HepG2 (cell line): ENCODE data around the gene HEY2. TPM values are rescaled to one million over a fixed set of nuclear protein-coding genes. Genes with fewer than 3 reads are reported as not detected.

Experiments used
- ATAC-seq: fragments of 200-7000 bp; cut with Tn5 transposase; 3 replicates; pipeline ENCODE4 v1.9.1; 2020; ENCODE audit warnings: mild to moderate bottlenecking, moderate library complexity
- BruUV-seq: library from RNA; stranded (reverse); fragments of 400-500 nt; replicated peaks from 2 replicates; lab custom pipeline; 2021; lab: Mats Ljungman, UMichigan
- CTCF ChIA-PET: fragments of 300-600 bp; formaldehyde crosslinking; extraction: SDS; loops from one replicate; lab custom pipeline; 2021; ENCODE audit warnings: low total read pairs, inconsistent platforms, low intra/inter-chr PET ratio; lab: Yijun Ruan, JAX
- POLR2A ChIA-PET: fragments of 350-600 bp; sonication (Branson Sonifier 250); formaldehyde crosslinking; loops from one replicate; lab custom pipeline; 2020; ENCODE audit warnings: antibody characterized with exemption, inconsistent platforms; lab: Yijun Ruan, JAX
- DNase-seq: peaks from one replicate; pipeline ENCODE4 v3.0.0-alpha.2; 2015; ENCODE audit warnings: low spot score
- FAIRE-seq: peaks from 3 replicates; lab custom pipeline; 2011; peaks lifted over from hg19 to GRCh38; lab: Jason Lieb, UNC
- H2AFZ ChIP-seq: one replicate; pipeline ENCODE4 v1.6.1; 2011; ENCODE audit warnings: low read length, inconsistent platforms
- H3K27ac ChIP-seq: fragments of 300-600 bp; 3 replicates; pipeline ENCODE4 v1.8.0; 2011; ENCODE audit warnings: mixed run types, mild to moderate bottlenecking, mixed read lengths, low read length, inconsistent platforms; ENCODE audit not compliant: insufficient read depth; ENCODE audit errors: extremely low read length
- H3K27me3 ChIP-seq, 2 experiments: fragments of 200-600 bp in 1 of 2; 2 replicates in 1 of 2; 3 replicates in 1 of 2; pipeline versions ENCODE4 v1.6.0 to v1.8.0; 2011; ENCODE audit warnings: low read length in 2 of 2, mild to moderate bottlenecking in 2 of 2, moderate library complexity in 2 of 2, inconsistent platforms in 1 of 2; ENCODE audit not compliant: insufficient read depth in 2 of 2, control insufficient read depth in 1 of 2
- H3K36me3 ChIP-seq, 2 experiments: fragments of 200-600 bp in 1 of 2; replicated peaks in 1 of 2; 2 replicates in 1 of 2; 3 replicates in 1 of 2; pipeline versions ENCODE4 v1.5.1 to v1.8.0; 2011; ENCODE audit warnings: low read length in 2 of 2, inconsistent platforms in 1 of 2; ENCODE audit not compliant: insufficient read depth in 2 of 2, control insufficient read depth in 1 of 2
- H3K4me1 ChIP-seq: 2 replicates; pipeline ENCODE4 v1.5.1; 2012; ENCODE audit warnings: low read length, inconsistent platforms; ENCODE audit not compliant: insufficient read depth
- H3K4me2 ChIP-seq: 2 replicates; pipeline ENCODE4 v1.6.0; 2011; ENCODE audit warnings: low read depth, low read length, inconsistent platforms
- H3K4me3 ChIP-seq, 3 experiments: fragments of 200-600 bp in 1 of 3; sonication (generic), shearing (Covaris generic) in 1 of 3; replicated peaks in 1 of 3; 2 replicates each; pipeline ENCODE4 v1.5.1; 2011 to 2016; ENCODE audit warnings: low read length in 3 of 3, inconsistent platforms in 2 of 3, low read depth in 2 of 3, mild to moderate bottlenecking in 2 of 3, control low read depth in 1 of 3, mixed read lengths in 1 of 3; ENCODE audit not compliant: insufficient read depth in 1 of 3
- H3K79me2 ChIP-seq: one replicate; pipeline ENCODE4 v1.6.1; 2011; ENCODE audit warnings: low read length, inconsistent platforms; ENCODE audit not compliant: insufficient read depth
- H3K9ac ChIP-seq: 2 replicates; pipeline ENCODE4 v1.6.0; 2011; ENCODE audit warnings: mild to moderate bottlenecking, low read depth, low read length, inconsistent platforms; ENCODE audit not compliant: insufficient read depth
- H3K9me3 ChIP-seq: 2 replicates; pipeline ENCODE4 v1.5.1; 2012; ENCODE audit warnings: mild to moderate bottlenecking, low read length
- H4K20me1 ChIP-seq: 2 replicates; pipeline ENCODE4 v1.6.0; 2011; ENCODE audit warnings: inconsistent platforms, mild to moderate bottlenecking, low read length, moderate library complexity; ENCODE audit not compliant: insufficient read depth
- BHLHE40 ChIP-seq: IDR thresholded peaks from 2 replicates; pipeline ENCODE4 v1.6.1; 2011; ENCODE audit warnings: low read length, improper control_type of control experiment
- BORCS8-MEF2B ChIP-seq: sonication (generic); formaldehyde crosslinking; IDR thresholded peaks from 2 replicates; pipeline ENCODE4 v1.8.0; 2022; ENCODE audit warnings: mild to moderate bottlenecking, missing genetic modification reagents
- CERS6 ChIP-seq: sonication (generic); formaldehyde crosslinking; IDR thresholded peaks from 2 replicates; pipeline ENCODE4 v1.5.0; 2020; ENCODE audit warnings: missing genetic modification reagents
- CHCHD3 ChIP-seq: sonication (generic); formaldehyde crosslinking; IDR thresholded peaks from 2 replicates; pipeline ENCODE4 v1.8.0; 2022; ENCODE audit warnings: mild to moderate bottlenecking, missing genetic modification reagents, moderate library complexity
- FOXJ3 ChIP-seq: sonication (generic); formaldehyde crosslinking; IDR thresholded peaks from 2 replicates; pipeline ENCODE4 v1.4.0; 2020; ENCODE audit warnings: missing genetic modification reagents, mild to moderate bottlenecking, borderline replicate concordance
- IKZF1 ChIP-seq: fragments of 450-650 bp; IDR thresholded peaks from 2 replicates; pipeline ENCODE4 v1.7.1; 2016
- KAT8 ChIP-seq: IDR thresholded peaks from 2 replicates; pipeline ENCODE4 v1.6.1; 2016; ENCODE audit warnings: missing genetic modification reagents, missing compliant biosample characterization
- PITX1 ChIP-seq: sonication (generic); formaldehyde crosslinking; IDR thresholded peaks from 2 replicates; pipeline ENCODE4 v1.5.1; 2020; ENCODE audit warnings: mild to moderate bottlenecking, missing genetic modification reagents
- SIN3A ChIP-seq: IDR thresholded peaks from 2 replicates; pipeline ENCODE4 v1.6.1; 2011; ENCODE audit warnings: low read depth, mild to moderate bottlenecking, control low read depth, low read length, borderline replicate concordance
- SOX13 ChIP-seq, 3 experiments: fragments of 450-650 bp in 1 of 3; sonication (generic) in 1 of 3; formaldehyde crosslinking in 1 of 3; IDR thresholded peaks in 2 of 3; conservative IDR thresholded peaks in 1 of 3; 2 replicates each; pipeline versions ENCODE4 v1.5.0 to v1.6.1; 2016 to 2020; ENCODE audit warnings: antibody characterized with exemption in 1 of 3, mild to moderate bottlenecking in 1 of 3, missing compliant biosample characterization in 1 of 3, missing genetic modification reagents in 1 of 3, moderate library complexity in 1 of 3
- SRY ChIP-seq: sonication (generic); formaldehyde crosslinking; IDR thresholded peaks from 2 replicates; pipeline ENCODE4 v1.8.0; 2022; ENCODE audit warnings: mild to moderate bottlenecking, missing genetic modification reagents
- TAF1 ChIP-seq: sonication (generic); formaldehyde crosslinking; IDR thresholded peaks from 2 replicates; pipeline ENCODE4 v1.4.0; 2020; ENCODE audit warnings: missing genetic modification reagents
- ZNF224 ChIP-seq: sonication (generic); formaldehyde crosslinking; IDR thresholded peaks from 2 replicates; pipeline ENCODE4 v1.5.0; 2020; ENCODE audit warnings: mild to moderate bottlenecking, missing genetic modification reagents
- ZNF484 ChIP-seq: sonication (generic); formaldehyde crosslinking; IDR thresholded peaks from 2 replicates; pipeline ENCODE4 v1.5.1; 2020; ENCODE audit warnings: mild to moderate bottlenecking, low read depth, missing genetic modification reagents, borderline replicate concordance
- ZNF564 ChIP-seq: sonication (generic); formaldehyde crosslinking; IDR thresholded peaks from 2 replicates; pipeline ENCODE4 v1.8.1; 2023; ENCODE audit warnings: mild to moderate bottlenecking, missing genetic modification reagents
- ZNF614 ChIP-seq: IDR thresholded peaks from 2 replicates; pipeline ENCODE4 v1.6.1; 2018; ENCODE audit warnings: missing biosample characterization, missing genetic modification reagents, inconsistent platforms, borderline replicate concordance
- ZNF660 ChIP-seq: sonication (generic); formaldehyde crosslinking; IDR thresholded peaks from 2 replicates; pipeline ENCODE4 v1.5.1; 2020; ENCODE audit warnings: mild to moderate bottlenecking, low read depth, missing genetic modification reagents, borderline replicate concordance
- ZNF776 ChIP-seq: sonication (generic); formaldehyde crosslinking; IDR thresholded peaks from 2 replicates; pipeline ENCODE4 v1.4.0; 2020; ENCODE audit warnings: mild to moderate bottlenecking, missing genetic modification reagents
- WGBS: methylation state at CpG from one replicate; pipeline ENCODE4 v1.1.6; 2017; ENCODE audit warnings: low lambda C conversion rate; 5-methylcytosine and 5-hydroxymethylcytosine counted together
- in situ Hi-C: cut with HindIII; loops from 2 replicates; pipeline ENCODE4 v1.10.0; 2017; ENCODE audit warnings: low pct_unique_long_range_greater_than_20kb; ENCODE audit not compliant: extremely low pct_ligation_motif_present
- intact Hi-C: fragments of 100-400 bp; cut with micrococcal nuclease; formaldehyde crosslinking; loops from one replicate; pipeline ENCODE4 v1.10.0; 2022; ENCODE audit not compliant: unreplicated experiment
- polyA plus RNA-seq, 8 experiments: library from polyadenylated mRNA; depleted of rRNA in 3 of 8; stranded (reverse) in 7 of 8; unstranded in 1 of 8; fragments of >200 nt; fragmentation: Illumina TruSeq in 4 of 8; extraction: Trizol in 4 of 8; gene quantifications; 2 replicates each; pipeline versions ENCODE4 v1.2.1 to v1.2.3, GENCODE V29; 2011 to 2016; ENCODE audit warnings: low read depth in 4 of 8, missing spikeins in 1 of 8, mixed read lengths in 1 of 8; ENCODE audit not compliant: insufficient read depth in 1 of 8
- total RNA-seq, 5 experiments: library from RNA; depleted of rRNA; stranded (reverse); fragments of >200 nt; fragmentation: Illumina TruSeq; extraction: Trizol; gene quantifications; 2 replicates each; pipeline ENCODE4 v1.2.3, GENCODE V29; 2016; ENCODE audit warnings: low read depth in 1 of 5
- TF ChIP-seq, protein P1 (sequence below): sonication (generic); formaldehyde crosslinking; conservative IDR thresholded peaks from 2 replicates; pipeline ENCODE4 v1.4.0; 2020; ENCODE audit warnings: missing genetic modification reagents
- TF ChIP-seq, protein P2 (sequence below): sonication (generic); formaldehyde crosslinking; IDR thresholded peaks from 2 replicates; pipeline ENCODE4 v1.8.0; 2022; ENCODE audit warnings: missing genetic modification reagents, mild to moderate bottlenecking, moderate library complexity, borderline replicate concordance

Gene HEY2
- total and polyA plus RNA-seq, 2 of the 13 experiments (the other 11 are each of a cell fraction or from before 2014, with no cell fraction given) = 0.04 TPM

DNA sequence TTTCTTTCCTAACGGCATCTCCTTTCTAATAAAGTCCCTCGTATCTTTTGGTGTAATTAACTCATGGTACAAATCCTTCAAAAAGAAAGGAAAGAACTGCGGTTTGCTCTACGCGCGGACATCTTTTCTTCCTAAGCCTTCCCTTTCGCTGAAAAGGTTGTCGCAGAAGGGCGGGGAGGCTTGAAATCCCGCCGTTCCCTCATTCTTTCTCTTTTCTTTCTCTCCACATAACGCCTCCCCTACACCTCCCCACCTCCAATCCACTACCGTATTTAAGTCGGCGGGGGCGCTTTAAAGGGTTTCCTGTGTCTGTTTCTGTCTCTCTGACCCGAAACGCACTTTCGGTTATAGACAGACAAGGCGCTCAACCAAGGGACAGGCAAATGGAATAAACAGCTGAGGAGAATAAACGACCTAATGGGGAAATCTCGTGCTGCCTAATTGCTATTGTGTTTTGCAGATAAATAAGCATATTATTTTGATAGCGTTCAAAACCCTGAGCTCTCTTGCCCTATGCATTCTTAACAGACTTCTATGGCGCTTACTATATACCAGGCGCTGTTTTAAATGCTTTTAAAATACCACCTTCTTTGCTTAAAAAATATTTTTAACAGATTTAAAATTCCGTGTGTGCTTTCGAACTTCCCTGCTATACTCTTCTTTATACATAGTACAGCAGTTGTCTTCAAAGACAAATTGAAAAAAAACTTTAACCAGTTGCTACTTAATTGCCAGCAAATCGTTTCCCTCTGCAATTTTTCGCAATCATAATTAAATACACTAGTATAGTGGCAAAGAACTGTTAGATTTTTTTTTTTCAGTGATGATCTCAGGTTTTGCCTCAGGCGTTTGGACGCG, 2.5 kb upstream of the HEY2 start:
- ChIA-PET CTCF (no interaction called here), POLR2A (interaction anchor here (0.7 kb wide), 1 partner anchor 43 kb away, joined by 3 read pairs; no protein-coding TSS in a partner anchor)
- FAIRE-seq (no peak), ATAC-seq (peak; percentile 14), DNase-seq (peak; percentile 59)
- H3K4me1 ChIP-seq = peaks cover 52% of the 10 kb centered on the region
- peak overlapping the region; percentile 61 to 86 (median 65) for H3K4me3 ChIP-seq
- peak overlapping the region; percentile 18 for H2AFZ ChIP-seq
- no peaks in the 10 kb centered on the region for H3K9me3 ChIP-seq
- in situ Hi-C loops (loop anchor here (10.0 kb wide), 1 partner anchor 232 kb away; no protein-coding TSS in a partner anchor), intact Hi-C loops (no loop called here)
- peak overlapping the region; percentile 95 for H3K4me2 ChIP-seq
- H3K27ac ChIP-seq = no peak overlapping the region
- H3K36me3 ChIP-seq = no peaks in the 10 kb centered on the region
- peaks cover 3 to 60% of the 10 kb centered on the region in 2 experiments; a peak in 4 of 5 replicates for H3K27me3 ChIP-seq
- 1% methylated on average over 32 of the region's 32 CpGs for WGBS
- no peak overlapping the region; the same call in 1 of the 2 replicates for H3K9ac ChIP-seq
- BruUV-seq = no TSS peak
- no peaks in the 10 kb centered on the region for H3K79me2 ChIP-seq
- no peaks in the 10 kb centered on the region for H4K20me1 ChIP-seq
- TF ChIP-seq FOXJ3 = no peak
- TF ChIP-seq, protein P1, sequence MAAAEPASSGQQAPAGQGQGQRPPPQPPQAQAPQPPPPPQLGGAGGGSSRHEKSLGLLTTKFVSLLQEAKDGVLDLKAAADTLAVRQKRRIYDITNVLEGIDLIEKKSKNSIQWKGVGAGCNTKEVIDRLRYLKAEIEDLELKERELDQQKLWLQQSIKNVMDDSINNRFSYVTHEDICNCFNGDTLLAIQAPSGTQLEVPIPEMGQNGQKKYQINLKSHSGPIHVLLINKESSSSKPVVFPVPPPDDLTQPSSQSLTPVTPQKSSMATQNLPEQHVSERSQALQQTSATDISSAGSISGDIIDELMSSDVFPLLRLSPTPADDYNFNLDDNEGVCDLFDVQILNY (CRISPR knock-in tag) = no peak
- TF ChIP-seq ZNF776 (CRISPR knock-in tag) = no peak
- TF ChIP-seq CERS6 (CRISPR knock-in tag) = no peak
- no peak for TF ChIP-seq ZNF224 (CRISPR knock-in tag)
- no peak for TF ChIP-seq BHLHE40
- no peak for TF ChIP-seq CHCHD3 (CRISPR knock-in tag)
- TF ChIP-seq TAF1 = no peak
- 0 out of 2 replicates have a peak, but pooled peaks have one; percentile 26 for TF ChIP-seq SIN3A
- no peak for TF ChIP-seq BORCS8-MEF2B (CRISPR knock-in tag)
- TF ChIP-seq ZNF614 = no peak
- 0 out of 2 replicates have a peak, but pooled peaks have one; percentile 1 for TF ChIP-seq SOX13 (IDR thresholded peaks at IDR 0.05)
- TF ChIP-seq SOX13 (CRISPR knock-in tag; conservative IDR thresholded peaks at IDR 0.05 in 1 of 2, IDR thresholded peaks at IDR 0.05 in 1 of 2) = no peak
- TF ChIP-seq SRY (CRISPR knock-in tag) = 0 out of 2 replicates have a peak, but pooled peaks have one; percentile 10
- no peak for TF ChIP-seq PITX1 (CRISPR knock-in tag)
- TF ChIP-seq ZNF660 = no peak
- TF ChIP-seq IKZF1 = no peak
- TF ChIP-seq ZNF564 (CRISPR knock-in tag) = no peak
- no peak for TF ChIP-seq ZNF484
- no peak for TF ChIP-seq KAT8 (CRISPR knock-in tag)
- TF ChIP-seq, protein P2, sequence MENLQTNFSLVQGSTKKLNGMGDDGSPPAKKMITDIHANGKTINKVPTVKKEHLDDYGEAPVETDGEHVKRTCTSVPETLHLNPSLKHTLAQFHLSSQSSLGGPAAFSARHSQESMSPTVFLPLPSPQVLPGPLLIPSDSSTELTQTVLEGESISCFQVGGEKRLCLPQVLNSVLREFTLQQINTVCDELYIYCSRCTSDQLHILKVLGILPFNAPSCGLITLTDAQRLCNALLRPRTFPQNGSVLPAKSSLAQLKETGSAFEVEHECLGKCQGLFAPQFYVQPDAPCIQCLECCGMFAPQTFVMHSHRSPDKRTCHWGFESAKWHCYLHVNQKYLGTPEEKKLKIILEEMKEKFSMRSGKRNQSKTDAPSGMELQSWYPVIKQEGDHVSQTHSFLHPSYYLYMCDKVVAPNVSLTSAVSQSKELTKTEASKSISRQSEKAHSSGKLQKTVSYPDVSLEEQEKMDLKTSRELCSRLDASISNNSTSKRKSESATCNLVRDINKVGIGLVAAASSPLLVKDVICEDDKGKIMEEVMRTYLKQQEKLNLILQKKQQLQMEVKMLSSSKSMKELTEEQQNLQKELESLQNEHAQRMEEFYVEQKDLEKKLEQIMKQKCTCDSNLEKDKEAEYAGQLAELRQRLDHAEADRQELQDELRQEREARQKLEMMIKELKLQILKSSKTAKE (CRISPR knock-in tag) = no peak
